Measurements from ENCODE around the gene MAL.
"Not testable (repeated sequence)": the region's sequence is repeated elsewhere in the genome, so short reads cannot be mapped to it uniquely, and the experiment has no call there.

MAL gene

DNA sequence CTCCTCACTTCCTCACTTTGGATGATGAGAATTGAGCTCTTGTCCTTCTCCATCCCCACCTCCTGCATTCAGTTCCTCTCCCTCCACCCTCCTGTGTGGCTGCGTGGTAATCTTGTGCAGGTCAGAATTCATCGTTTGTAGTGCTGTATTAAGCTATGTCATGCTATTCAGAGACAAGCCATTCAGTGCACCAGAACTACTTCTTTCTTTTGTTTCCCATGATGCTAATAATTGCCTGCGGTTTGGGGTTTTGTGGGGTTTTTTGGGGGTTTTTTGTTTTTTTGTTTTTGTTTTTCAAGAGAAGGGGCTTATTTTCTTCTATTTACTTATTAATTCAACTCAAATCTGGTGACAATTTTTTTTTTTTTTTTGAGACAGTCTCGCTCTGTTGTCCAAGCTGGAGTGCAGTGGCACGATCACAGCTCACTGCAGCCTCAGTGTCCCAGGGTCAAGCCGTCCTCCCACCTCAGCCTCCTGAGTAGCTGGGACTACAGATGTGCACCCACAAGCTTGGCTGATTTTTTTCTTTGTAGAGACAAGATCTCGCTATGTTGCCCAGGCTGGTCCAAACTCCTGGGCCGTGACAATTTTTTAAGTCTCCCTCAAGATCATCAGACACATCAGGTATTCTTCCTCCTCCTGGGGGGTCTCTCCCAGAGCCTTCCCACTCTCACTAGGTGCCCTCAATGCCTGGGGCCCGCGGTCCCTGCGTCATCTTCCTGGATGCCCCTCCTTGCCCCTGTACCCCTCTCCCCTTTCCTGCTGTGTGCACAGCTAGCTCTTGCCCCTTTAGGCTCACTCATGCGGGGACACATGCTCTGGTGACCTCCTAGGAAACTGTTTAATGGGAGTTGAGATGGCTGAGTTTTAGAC, 37.8 kb downstream of the MAL start:
- DNase-seq = no peak

DNA sequence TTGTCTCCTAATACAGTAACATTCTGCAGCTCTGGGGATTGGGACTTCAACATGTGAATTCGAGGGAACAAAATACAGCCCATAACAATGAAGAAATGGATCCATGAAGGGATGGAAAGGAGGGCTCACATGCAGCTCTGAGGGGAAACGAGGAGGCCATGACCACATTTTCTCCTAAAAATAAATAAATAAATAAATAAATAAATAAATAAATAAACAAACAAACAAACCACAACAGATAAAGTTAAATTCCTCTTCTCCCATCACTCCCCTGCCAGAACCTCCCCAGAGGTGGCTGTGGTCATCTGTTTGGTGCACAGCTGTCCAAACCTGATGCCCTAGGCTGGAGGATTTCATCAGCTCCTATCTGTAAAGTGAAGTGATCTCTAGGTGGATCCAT, 42.7 kb downstream of the MAL start:
- DNase-seq = no peak

DNA sequence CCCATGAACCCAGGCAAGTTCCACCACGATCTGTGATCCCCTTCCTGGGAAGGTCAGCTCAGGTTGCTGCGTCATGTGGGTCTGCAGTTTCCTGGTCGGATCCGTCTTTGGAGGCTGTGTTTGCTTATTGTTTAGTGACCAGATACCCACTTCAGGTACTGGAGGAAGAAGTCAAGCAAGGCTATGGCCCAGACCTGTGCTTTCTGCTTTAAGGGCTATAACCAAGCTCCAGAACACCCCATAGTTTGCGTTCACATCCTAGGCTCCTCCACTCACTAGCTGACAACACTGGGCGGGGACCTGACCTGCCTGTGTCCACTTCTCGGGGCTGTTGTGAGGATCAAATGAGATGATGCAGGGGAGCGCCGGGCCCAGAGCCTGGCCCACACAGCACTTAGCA, 44.0 kb downstream of the MAL start:
- no peak for DNase-seq

DNA sequence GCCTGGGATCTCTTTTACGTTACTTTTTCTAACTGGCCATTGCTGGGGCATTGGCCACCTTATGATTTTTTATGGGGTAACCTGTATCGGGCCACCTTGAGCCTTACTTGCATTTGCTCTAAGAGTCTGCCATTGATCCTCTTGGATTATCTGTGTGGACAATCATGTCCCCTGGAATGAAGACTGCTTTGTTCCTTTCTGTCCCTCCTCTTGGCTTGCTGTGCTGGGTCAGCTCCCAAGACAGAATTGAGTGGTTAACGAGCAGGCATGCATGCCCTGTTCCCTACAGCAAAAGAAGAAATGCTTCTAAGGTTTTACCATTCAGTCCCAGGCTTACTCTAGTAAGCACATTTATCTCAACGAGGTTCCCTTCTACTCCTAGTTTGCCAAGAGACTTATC, 46.3 kb downstream of the MAL start:
- DNase-seq = no peak

DNA sequence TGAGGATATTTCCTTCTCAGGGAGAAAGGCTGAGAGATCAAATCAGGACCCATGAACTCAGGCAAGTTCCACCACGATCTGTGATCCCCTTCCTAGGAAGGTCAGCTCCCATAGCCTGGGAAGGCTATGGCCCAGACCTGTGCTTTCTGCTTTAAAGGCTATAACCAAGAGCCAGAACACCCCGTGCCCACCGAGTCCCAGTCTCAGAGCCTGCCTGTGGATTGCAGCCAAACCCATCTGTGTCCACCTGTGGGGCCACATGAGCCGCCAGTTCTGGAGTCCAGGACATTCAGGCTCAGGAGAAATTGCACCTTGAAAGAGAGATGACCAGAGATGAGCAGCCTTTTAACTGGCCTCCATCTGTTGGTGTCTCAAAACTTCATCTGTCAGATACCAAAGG, 46.9 kb downstream of the MAL start:
- DNase-seq = no peak

DNA sequence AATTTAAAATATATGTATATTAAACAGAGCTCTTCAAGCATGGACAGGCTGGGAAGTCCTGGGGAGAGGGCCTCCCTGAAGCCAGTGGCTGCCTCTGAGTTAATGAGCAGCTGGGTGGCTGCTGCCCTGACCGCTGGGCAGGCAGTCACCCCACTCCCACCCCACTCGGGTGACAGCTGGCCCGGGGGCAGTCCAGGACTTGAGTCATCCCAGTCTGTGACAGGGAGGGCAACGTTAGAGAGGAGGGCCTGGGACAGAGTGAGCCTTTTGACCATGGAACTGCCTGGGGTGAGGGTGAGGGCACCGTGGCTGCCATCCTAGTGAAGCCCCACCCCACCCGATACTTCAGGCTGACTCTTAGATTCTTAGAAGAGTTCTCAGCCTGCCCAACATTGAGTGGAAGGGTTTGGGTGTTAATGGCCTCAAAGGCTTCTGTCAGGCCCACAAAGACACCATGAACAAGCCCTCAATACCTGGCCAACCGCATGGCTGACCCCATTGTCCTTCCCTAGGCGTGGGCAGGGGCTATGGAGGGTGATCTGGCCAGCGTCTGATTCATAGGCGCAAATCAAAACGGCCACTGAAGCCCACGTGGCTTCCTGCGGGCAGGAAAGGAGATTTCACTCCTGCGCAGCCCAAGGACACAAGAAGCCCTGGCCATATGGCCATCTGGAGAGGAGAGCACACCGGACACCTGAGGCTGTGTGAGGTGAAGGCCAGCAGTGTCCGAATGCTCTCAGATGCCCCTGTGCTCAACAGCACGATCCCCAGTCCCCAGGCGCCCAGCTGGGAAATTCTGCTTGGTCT, 48.6 kb downstream of the MAL start:
- no peak for DNase-seq

DNA sequence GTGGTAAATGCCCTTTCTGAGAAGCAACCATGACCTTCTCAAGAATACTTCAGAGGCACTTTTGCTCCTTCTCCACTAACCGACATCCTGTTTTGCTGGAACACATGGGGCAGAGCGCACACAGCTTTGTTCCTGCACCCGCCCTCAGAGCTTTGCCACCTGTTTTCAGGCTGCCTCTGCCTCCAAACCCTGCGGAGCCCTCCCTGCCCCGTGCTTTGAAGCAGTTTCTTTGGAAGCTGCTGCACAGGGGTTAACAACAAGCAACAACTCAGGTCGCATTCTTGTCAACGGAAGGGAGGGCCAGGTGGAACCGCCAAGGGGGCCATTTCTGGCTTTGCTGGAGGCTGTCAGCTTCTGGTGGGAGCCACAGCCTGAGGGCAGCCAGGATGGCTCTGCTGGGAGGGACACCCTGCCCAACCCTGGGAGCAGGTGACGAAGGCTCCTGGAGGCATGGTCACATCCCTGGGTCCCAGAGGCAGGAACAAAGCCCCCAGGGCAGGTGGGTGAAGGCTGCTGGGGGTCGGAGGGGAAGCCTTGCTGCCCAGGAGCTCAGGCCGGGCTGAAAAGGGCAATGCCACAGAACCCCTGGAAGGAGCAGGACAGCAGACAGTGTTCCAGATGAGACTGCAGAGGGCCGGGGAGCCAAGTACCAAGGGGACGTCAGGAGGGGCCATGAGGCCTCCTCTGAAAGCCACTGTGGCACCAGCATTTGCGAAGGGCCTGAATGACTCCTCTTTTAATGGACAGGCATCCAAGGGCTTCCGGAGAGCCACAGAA, 49.3 kb downstream of the MAL start:
- peak in 2 of 4 experiments; percentile 59 to 71 for DNase-seq

DNA sequence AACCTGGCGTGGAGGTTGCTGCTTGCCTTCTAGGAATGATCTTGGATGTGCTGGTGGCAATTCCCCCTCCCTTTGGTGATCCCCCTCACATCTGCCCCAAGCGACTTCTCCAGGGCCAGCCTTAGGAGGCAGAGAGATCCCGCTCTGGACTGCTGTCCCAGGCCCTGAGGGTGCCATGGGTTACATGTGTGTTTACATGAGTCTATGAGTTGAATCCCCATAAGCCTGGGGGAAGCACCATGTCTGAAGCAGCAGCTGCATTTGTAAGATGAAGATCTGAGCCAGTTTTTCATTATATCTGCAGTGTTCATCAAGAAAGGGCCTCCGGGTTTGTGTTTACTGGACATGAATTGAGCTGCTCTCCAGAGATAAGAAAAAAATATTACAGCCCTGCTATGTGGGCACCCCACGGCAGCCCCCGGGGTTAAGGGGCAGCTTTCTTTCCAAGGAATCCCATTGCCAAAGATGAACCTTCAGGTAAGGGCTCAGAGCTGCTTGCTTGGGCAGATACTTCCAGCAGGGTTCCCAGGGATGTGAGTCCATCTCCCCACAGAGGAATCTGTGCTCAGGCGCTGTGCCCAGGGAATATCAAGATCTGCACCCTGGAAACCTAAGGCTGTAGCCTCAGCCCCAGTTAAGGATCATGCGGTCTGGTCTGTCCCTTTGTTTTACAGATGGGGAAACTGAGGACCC, 50.1 kb downstream of the MAL start:
- DNase-seq = no peak

DNA sequence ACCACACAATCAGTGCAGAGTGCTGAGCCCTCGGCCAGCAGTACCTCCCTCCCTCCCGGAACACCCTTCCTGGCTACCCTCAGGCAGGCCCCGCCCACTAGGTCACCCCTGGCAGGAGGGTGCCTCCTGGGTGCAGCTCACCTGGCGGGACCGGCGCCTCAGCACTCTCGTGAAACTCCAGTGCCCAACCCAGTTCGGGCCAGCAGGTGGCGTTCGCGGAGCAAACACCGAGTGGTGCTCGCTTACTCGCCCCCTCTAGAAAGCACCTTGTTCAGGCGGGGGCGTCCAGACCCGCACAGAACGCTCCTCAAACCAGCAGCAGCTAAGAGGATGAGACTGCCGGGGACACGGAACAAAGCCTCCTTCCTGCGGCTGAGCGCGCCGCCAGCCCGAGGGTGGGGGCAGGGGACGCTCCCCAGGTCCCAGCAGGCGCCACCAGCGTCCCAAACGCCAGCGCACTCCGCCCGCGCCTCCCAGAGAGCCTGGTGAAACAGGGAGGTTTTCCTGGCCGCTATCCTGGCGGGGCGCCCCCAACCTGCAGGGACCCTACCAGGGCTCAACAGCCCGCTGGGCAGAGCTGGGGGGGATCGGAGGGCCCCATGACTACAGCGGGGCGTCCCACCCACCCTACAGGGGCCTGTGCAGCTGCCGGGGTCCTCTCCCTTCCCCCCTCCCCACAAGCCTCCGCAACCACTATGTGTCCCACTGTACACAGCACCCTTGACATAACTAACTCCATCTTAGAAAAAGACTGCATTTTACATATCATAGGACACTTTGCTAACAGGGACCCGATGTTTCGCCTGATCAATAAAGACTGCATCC, 51.4 kb downstream of the MAL start:
- peak; percentile 74 to 83 (median 80) for DNase-seq

DNA sequence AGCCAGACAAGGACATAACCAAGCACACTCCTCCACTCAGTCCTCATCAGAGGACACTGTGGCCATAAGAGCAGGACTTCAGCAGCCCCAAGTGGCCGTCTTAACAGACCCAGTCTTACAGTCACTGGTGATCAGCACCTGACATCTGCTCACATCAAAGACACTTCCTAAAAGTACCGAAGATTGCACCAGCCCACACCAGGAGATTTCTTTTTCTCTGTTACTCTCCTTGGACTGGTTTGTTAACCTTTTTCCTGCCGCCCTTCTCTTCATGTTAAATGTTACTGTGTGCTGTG, 52.0 kb downstream of the MAL start:
- DNase-seq = no peak

DNA sequence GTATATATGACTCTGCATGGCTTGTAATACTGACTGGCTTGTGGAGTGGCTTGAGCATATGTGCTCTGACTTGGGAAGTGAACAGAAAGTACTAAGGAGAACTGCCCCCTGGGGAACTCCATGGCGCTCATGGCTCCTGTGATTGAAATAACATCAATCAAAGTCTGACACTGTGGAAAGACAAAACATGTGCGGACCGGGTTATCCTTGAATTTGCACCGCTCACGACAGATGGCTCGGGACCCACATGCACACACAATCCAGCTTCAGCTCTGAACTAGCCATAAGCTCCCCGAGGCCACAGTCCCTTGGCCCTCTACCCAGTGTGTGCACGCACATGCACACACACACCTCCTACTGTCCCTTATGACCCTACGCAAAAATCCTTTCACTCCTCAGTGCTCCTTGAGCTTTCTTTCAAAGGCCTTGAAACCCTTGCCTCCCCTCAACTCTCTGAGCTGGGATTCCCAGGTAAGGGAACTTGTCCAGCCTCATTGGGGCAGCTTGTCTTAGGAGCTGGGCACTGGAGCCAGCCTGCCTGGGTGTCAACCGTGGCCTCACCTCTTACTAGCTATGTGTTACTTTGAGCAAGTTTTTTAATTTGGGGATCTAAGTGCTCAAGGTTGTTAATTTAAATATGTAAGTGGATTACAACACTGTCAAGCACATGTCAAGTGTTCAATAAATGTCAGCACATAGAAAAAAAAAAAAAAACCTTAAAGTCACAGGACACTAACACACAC, 52.5 kb downstream of the MAL start:
- no peak for DNase-seq

DNA sequence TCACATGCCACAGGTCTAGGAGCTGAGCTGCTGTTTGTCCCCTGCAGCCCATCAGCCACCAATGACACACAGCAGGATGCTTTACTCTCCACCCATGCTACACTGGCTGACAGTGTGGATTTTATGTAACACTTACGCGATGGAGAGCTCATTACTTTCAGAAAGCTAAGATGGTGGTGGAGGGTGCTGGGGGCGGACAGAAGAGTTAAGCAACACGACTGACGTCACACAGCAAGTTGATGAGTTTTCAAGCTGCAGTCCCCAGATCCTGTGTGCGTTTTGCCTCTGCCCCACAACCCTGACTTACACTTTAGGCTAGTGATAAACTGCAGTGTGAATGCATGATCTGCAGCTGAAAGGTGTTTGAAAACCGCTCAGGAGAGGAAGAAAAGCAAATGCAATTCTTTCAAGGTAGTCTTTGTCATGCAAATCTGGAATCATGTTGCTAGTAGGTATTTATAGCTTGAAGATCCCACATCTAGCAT, 53.7 kb downstream of the MAL start:
- DNase-seq = no peak

DNA sequence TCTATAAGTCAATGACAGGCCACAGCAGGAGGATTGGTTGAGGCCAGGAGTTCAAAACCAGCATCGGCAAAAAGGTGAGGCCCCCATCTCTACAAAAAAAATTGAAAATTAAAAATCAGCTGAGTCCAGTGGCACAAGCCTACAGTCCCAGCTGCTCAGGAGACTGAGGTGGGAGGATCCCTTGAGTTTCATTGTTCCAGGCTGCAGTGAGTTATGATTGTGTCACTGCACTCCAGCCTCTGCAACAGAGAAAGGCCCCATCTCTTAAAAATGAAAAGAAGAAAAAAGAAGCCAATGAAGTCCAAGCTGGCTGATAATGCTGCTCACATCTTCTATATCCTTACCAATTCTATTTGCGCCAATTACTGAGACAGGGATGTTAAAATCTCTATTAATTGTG, 57.0 kb downstream of the MAL start:
- no peak for DNase-seq

DNA sequence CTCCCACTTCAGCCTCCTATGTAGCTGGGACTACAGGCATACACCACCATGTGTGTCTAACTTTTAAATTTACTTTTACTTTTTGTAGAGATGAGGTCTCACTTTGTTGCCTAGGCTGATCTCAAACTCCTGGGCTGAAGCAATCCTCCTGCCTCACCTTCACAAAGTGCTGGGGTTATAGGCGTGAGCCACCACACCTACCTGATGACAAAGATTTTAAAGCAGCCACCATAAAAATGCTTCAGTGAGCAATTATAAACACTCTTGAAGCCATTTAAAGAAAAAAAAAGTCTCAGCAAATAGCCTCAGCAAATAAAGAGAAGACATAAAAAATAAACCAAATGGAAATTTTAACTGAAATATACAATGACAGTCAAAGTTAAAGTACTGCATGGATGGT, 60.5 kb downstream of the MAL start:
- no peak for DNase-seq

DNA sequence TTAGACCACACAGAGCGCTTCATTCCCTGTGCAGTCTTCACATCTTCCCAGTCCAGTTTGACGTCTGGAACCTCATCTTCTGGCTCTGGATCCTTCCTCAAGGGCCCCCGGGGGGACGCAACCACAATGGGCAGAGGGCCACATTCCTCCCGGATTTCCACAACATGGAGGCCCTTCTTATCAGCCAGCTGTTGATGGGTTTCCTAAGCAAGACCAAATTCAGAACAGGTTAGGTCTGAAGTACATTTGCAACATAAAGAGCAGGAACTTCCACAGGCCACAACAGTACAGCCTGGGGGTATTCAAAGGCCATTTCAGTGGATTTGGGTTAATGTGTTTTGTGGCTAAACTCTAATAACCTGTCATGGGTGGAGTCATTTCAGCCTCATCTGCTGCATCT, 61.9 kb downstream of the MAL start:
- DNase-seq = no peak

DNA sequence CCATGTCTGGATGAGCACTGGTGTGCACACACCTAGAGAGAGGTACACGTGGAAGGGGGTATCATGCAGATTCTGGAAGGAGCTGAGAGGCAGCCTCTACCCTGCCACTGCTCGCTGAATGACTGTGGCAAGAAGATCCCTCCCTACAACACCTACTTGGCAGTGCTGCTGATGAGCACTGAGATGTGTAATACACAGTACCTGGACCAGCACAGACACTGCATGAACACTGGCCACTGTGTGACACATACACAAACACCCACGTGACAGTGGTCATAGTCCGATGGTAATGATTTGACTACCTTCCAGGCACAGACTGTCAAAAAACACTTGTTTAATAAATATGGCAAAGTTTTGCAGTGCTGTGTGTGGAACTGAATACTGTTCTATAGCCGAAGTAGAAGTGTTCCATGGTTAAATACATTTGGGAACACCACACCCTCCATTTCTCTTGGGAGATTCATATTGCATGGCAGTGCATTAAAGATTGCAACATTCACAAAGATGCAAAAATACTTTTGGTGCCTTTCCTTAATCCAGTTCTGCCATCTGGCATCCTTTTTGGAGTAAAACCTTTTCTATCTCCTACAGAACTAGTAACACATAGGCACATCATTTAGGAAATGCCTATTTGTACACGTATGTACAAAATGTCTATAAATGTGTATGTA, 66.5 kb downstream of the MAL start:
- DNase-seq = no peak

DNA sequence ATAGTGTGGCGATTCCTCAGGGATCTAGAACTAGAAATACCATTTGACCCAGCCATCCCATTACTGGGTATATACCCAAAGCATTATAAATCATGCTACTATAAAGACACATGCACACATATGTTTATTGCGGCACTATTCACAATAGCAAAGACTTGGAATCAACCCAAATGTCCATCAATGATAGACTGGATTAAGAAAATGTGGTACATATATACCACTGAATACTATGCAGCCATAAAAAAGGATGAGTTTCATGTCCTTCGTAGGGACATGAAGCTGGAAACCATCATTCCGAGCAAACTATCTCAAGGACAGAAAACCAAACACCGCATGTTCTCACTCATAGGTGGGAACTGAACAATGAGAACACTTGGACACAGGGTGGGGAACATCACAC, 72.8 kb downstream of the MAL start:
- not testable (repeated sequence) for DNase-seq

DNA sequence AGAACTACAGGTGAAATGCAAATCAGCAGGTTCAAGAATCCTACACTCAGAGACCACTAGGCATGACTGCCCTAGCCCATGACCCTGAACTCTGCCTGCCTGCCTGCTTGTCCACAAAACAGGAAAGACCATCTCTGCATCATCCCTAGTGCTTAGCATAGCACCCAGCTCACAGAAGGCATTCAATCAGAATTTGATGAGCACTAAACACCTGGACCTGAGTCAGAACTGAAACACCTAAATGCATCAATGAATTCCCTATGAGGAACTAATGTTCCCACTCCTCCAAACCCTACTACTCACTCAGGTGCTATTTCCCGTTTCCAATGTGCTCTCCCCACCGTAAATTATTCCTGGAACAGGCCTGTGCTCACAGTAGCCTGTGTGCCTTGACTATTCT, 74.4 kb downstream of the MAL start:
- DNase-seq = no peak

All from activated CD4-positive, CD25-positive, alpha-beta regulatory T cell (primary cell).